AG09309 (cell line): Measurements from ENCODE around the gene KCNK2.
A peak's percentile ranks its signal among the peaks of the same experiment; 100 is the strongest.

ENCODE experiments used
- DNase-seq: peaks from one replicate; pipeline ENCODE4 v3.0.0-alpha.2; 2010; ENCODE audit warnings: low read depth
- H3K4me3 ChIP-seq: 2 replicates; pipeline ENCODE4 v1.5.1; 2011; ENCODE audit warnings: mild to moderate bottlenecking, low read depth, low read length, moderate library complexity; ENCODE audit not compliant: control insufficient read depth
- CTCF ChIP-seq: IDR thresholded peaks from 2 replicates; pipeline ENCODE4 v1.5.1; 2011; ENCODE audit warnings: mild to moderate bottlenecking, low read depth, low read length, inconsistent platforms; ENCODE audit not compliant: insufficient read depth, control insufficient read depth; ENCODE audit errors: missing control alignments

KCNK2 gene

GRCh38 chr1:215141460-215141859 lies 58.9 kb downstream of the KCNK2 start:
- no peak overlapping the region for H3K4me3 ChIP-seq
- TF ChIP-seq CTCF, result no peak
- DNase-seq, result no peak

GRCh38 chr1:215143497-215143896 lies 61.0 kb downstream of the KCNK2 start:
- no peak for TF ChIP-seq CTCF
- H3K4me3 ChIP-seq, result no peak overlapping the region
- DNase-seq, result no peak

- no peak for DNase-seq
- peak; percentile 47 for TF ChIP-seq CTCF
- H3K4me3 ChIP-seq, result no peak overlapping the region
These were observed 63.9 kb downstream of the KCNK2 start for GRCh38 chr1:215146240-215146975.

- no peak for TF ChIP-seq CTCF
- no peak overlapping the region for H3K4me3 ChIP-seq
- DNase-seq, result no peak
These were observed 64.5 kb downstream of the KCNK2 start for GRCh38 chr1:215147024-215147423.

GRCh38 chr1:215151841-215152549 lies 69.5 kb downstream of the KCNK2 start:
- no peak overlapping the region for H3K4me3 ChIP-seq
- DNase-seq, result no peak
- TF ChIP-seq CTCF, result no peak

- TF ChIP-seq CTCF, result no peak
- no peak overlapping the region for H3K4me3 ChIP-seq
- no peak for DNase-seq
These were observed 73.7 kb downstream of the KCNK2 start for GRCh38 chr1:215156232-215156631.
